Heart left ventricle (tissue), 16 donors: ENCODE data around the gene AKAP12. TPM values are rescaled to one million over a fixed set of nuclear protein-coding genes. Genes with fewer than 3 reads are reported as not detected.

Source experiments
- ATAC-seq, 4 donors: fragments of 200-7000 bp; cut with Tn5 transposase; one replicate each; pipeline ENCODE4 v1.9.1; 2020 to 2022; ENCODE audit warnings: moderate library complexity in 4 of 4, mild to moderate bottlenecking in 3 of 4, moderate number of reproducible peaks in 1 of 4
- DNase-seq, 5 donors: peaks; one replicate each; pipeline ENCODE4 v3.0.0-alpha.2; 2020
- H3K27ac ChIP-seq, 12 donors: fragments of 200-600 bp; sonication (generic) in 4 of 12; one replicate each; pipeline versions ENCODE4 v1.5.0 to v1.8.0; 2016 to 2022; ENCODE audit warnings: mild to moderate bottlenecking in 2 of 12
- H3K27me3 ChIP-seq, 9 donors: fragments of 200-600 bp; sonication (generic) in 2 of 9; one replicate each; pipeline versions ENCODE4 v1.5.1 to v1.8.0; 2016 to 2022; ENCODE audit warnings: mild to moderate bottlenecking in 3 of 9
- H3K36me3 ChIP-seq, 9 donors: fragments of 200-600 bp; sonication (generic) in 2 of 9; one replicate each; pipeline versions ENCODE4 v1.5.0 to v1.8.0; 2018 to 2022; ENCODE audit warnings: mild to moderate bottlenecking in 2 of 9
- H3K4me1 ChIP-seq, 12 donors: fragments of 200-600 bp; sonication (generic) in 4 of 12; one replicate each; pipeline versions ENCODE4 v1.5.0 to v1.8.0; 2016 to 2022; ENCODE audit warnings: mild to moderate bottlenecking in 3 of 12
- H3K4me3 ChIP-seq, 12 donors: fragments of 200-600 bp; sonication (generic) in 4 of 12; one replicate each; pipeline versions ENCODE4 v1.5.0 to v1.8.0; 2017 to 2022; ENCODE audit warnings: mild to moderate bottlenecking in 9 of 12, moderate library complexity in 4 of 12
- H3K9me3 ChIP-seq, 12 donors: fragments of 200-600 bp; sonication (generic) in 4 of 12; one replicate each; pipeline versions ENCODE4 v1.5.0 to v1.8.0; 2016 to 2022; ENCODE audit warnings: mild to moderate bottlenecking in 1 of 12
- POLR2A ChIP-seq, 2 donors: fragments of 450-650 bp; IDR thresholded peaks; one replicate each; pipeline ENCODE4 v1.6.1; 2017; ENCODE audit warnings: antibody characterized with exemption in 2 of 2, mild to moderate bottlenecking in 2 of 2, moderate library complexity in 2 of 2
- WGBS, 4 donors: extraction: QIAGEN DNeasy Blood & Tissue Kit in 2 of 4; methylation state at CpG; one replicate each; pipeline versions ENCODE4 v1.1.5 to v1.1.7; 2013 to 2018; 5-methylcytosine and 5-hydroxymethylcytosine counted together
- intact Hi-C, 10 donors: fragments of 100-400 bp; cut with DNase I; formaldehyde crosslinking; loops; one replicate each; pipeline versions ENCODE4 v1.11.1 to v1.14.2; 2022
- polyA plus RNA-seq, 2 donors: library from polyadenylated mRNA; stranded (reverse); fragments of 200-250 nt; gene quantifications; one replicate each; pipeline ENCODE4 v1.2.3, GENCODE V29; 2013
- total RNA-seq, 9 donors: library from RNA; depleted of rRNA in 2 of 9; stranded (reverse); fragments of >200 nt in 2 of 9; fragmentation: NEBNext Ultra II Directional in 3 of 9; extraction: Animal tissue kit (Norgen Biotek cat#: 25700) in 3 of 9; gene quantifications; one replicate each; pipeline versions ENCODE4 v1.1.0 to v1.2.4, GENCODE V29; 2016 to 2023
- TF ChIP-seq, protein P1 (sequence below), 12 donors: fragments of 200-600 bp; sonication (generic) in 4 of 12; IDR thresholded peaks; one replicate each; pipeline versions ENCODE4 v1.5.0 to v1.8.0; 2018 to 2022; ENCODE audit warnings: antibody characterized with exemption in 12 of 12, mild to moderate bottlenecking in 5 of 12
- donor health status: ischemic (EF 13 %, LVEDD 7.1; RV severe dilation, severe dysfunction).
- donor health status: healthy with polysubstance abuse.
- donor health status: DM: no; HTN: yes; CAD: no.
- donor health status: DM: no; HTN: no; CAD: no.
- donor health status: ischemic (EF 25% LVEDD 6.9; RV normal size, moderate dysfunction).
- donor health status: ischemic (EF 25% LVEDD 5.7; RV mildly dilated, moderate dysfunction).
- donor health status: healthy.
- donor health status: DM: yes; HTN: yes; CAD: no.
- donor health status: ischemic (EF 35%, LVEDD 5.7; RV mildly dilated, moderate dysfunction).
- donor health status: nonischemic (EF 11% LVEDD 7.7; RV severe dilation, severe dysfunction).
- donor health status: DM: yes; HTN: yes; CAD: no.
- donor health status: PGD.
- donor health status: ischemic (EF 29% LVEDD 5.4; RV normal size, mild dysfunction).
- donor health status: nonischemic (EF 23%, LVEDD 6.1; RV moderate dilation, normal function).

Gene AKAP12
- total and polyA plus RNA-seq, 11 donors, result 3.7 to 33.5 (median 13.8) TPM

DNA sequence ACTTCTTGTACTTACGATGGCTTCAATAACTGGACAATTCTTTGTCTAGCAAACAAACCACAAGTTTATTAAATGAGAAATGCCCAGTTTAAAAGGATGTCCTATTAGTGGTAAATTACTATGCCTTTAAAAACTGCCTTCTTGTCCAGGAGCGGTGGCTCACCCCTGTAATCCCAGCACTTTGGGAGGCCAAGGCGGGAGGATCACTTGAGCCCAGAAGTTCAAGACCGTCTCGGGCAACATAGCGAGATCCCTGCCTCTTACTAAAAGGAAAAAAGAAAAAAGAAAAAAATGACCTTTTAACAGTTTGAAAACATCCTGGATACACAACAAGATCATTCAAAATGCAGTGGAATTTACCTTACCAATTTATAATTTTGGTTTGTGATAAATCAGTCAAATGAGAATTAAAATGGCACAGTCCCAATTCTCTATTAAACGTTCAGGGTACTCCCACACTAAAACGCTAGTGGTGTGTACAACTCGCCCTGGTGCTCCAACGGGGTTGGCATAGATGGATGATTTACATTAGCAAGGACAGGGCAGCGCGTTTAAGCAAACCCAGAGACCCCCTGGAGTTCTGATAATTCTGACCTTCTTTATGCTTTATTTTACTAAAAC is 149.3 kb downstream of the AKAP12 start:
- WGBS, 4 donors, result 28 to 32% (median 31%) methylated on average over 12 of the region's 12 CpGs

DNA sequence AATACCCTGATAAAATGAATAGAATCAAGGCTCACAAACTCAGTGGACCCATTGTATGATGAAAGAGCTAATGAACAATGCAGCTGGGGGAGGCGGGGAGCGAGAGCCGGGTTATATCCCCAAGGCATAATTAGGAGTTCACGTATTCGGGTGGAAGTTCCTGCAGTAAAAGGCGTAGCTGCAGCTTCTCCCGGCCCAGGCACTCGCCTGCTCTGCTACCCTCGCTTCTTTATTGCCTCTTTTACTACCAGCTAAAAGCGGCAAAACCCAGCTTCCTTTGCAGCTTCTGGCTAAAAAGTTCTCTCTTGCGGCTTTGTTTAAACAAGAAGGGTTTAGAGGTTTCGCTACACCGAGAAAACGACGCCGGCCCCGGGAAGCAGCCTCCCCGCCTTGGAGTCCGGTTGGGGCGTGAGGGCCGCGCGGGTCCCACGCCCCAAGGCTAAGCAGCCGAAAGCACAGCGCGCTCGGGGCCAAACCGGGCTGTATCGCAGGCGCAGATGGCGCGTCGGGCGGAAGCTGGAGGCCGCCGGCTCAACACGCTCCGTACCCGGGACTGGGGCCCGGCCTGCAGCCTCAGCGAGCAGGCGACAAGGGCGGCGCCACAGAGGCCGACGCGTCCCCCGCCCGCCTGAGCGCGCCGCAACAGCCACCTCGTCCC is 150.0 kb downstream of the AKAP12 start:
- Histone ChIP-seq H3K36me3 (peaks cover 0 to 4% (median 0%) of the 10 kb centered on the region in 9 donors), H3K27ac (peak overlapping the region; percentile 96 to 100 (median 99)), H3K4me1 (peaks cover 12 to 57% (median 41%) of the 10 kb centered on the region in 12 donors), H3K27me3 (no peaks in the 10 kb centered on the region), H3K4me3 (peak overlapping the region; percentile 53 to 100 (median 94)), H3K9me3 (no peaks in the 10 kb centered on the region)
- peak; percentile 71 to 81 (median 80) for DNase-seq
- TF ChIP-seq POLR2A (IDR thresholded peaks at IDR 0.05), result peak in 1 of 2 donors; percentile 78
- TF ChIP-seq, protein P1, sequence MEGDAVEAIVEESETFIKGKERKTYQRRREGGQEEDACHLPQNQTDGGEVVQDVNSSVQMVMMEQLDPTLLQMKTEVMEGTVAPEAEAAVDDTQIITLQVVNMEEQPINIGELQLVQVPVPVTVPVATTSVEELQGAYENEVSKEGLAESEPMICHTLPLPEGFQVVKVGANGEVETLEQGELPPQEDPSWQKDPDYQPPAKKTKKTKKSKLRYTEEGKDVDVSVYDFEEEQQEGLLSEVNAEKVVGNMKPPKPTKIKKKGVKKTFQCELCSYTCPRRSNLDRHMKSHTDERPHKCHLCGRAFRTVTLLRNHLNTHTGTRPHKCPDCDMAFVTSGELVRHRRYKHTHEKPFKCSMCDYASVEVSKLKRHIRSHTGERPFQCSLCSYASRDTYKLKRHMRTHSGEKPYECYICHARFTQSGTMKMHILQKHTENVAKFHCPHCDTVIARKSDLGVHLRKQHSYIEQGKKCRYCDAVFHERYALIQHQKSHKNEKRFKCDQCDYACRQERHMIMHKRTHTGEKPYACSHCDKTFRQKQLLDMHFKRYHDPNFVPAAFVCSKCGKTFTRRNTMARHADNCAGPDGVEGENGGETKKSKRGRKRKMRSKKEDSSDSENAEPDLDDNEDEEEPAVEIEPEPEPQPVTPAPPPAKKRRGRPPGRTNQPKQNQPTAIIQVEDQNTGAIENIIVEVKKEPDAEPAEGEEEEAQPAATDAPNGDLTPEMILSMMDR (IDR thresholded peaks at IDR 0.05), result peak in 1 of 12 donors; percentile 5
- WGBS, 4 donors, result 0% methylated on average over 19 to 54 of the region's 54 CpGs
- intact Hi-C loops, result loop anchor here in 9 of 10 donors (1.0 to 10.0 kb wide), 8 partner anchors 48 to 1593 kb away; partner anchors contain the start of genes RMND1 (in 6 of the 9) and FBXO5 (in 1 of the 9)
- ATAC-seq, result peak in 3 of 4 donors; percentile 8 to 52 (median 27)

More for the DNA sequence above, 149.3 kb downstream of the AKAP12 start:
- DNase-seq (no peak), ATAC-seq (peak in 1 of 4 donors; percentile 1)
- Histone ChIP-seq H3K36me3 (peaks cover 0 to 5% (median 0%) of the 10 kb centered on the region in 9 donors), H3K4me3 (peak overlapping the region; percentile 53 to 100 (median 94)), H3K27ac (peak overlapping the region; percentile 96 to 100 (median 99)), H3K9me3 (no peaks in the 10 kb centered on the region), H3K27me3 (no peaks in the 10 kb centered on the region), H3K4me1 (peaks cover 12 to 53% (median 42%) of the 10 kb centered on the region in 12 donors)
- TF ChIP-seq POLR2A (IDR thresholded peaks at IDR 0.05), result no peak
- TF ChIP-seq, protein P1 (IDR thresholded peaks at IDR 0.05), result no peak
- intact Hi-C loops, result no loop called here

DNA sequence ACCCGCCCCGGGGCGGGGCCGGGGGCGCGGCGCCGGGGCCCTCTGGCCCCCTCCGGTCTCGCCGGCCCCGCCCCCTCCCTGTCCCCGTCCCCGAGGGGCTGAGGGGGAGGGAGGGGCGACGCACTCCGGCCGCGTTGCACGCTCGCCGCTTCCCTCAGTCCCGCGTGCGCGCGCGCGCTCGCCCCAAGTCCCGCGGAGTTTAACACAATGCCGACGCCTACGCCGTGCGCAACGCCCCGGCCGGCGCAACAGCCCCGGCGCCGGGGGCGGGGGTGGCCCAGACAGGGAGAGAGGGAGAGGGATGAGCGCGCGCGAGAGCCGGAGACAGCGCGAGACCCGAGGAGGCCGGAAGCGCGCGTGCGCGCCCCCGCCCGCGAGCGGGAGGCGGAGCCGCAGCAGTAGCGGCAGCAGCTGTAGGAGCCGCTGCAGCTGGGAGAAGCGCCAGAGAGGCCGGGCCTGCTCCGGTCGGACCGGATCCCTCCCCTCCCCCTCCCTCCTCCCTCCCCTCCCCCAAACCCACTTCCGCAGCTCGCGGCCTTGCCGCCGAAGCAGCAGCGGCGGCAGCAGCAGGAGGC is 150.6 kb downstream of the AKAP12 start:
- H3K4me1 ChIP-seq, result peaks cover 12 to 57% (median 41%) of the 10 kb centered on the region in 12 donors
- intact Hi-C loops, result loop anchor here in 9 of 10 donors (1.0 to 10.0 kb wide), 8 partner anchors 47 to 1592 kb away; partner anchors contain the start of genes RMND1 (in 6 of the 9) and FBXO5 (in 1 of the 9)
- ATAC-seq, result peak; percentile 89 to 94 (median 91)

More for the DNA sequence above, 150.6 kb downstream of the AKAP12 start:
- H3K9me3 ChIP-seq, result no peaks in the 10 kb centered on the region
- 0 to 1% (median 1%) methylated on average over 6 to 79 of the region's 79 CpGs for WGBS, 4 donors
- peaks cover 0 to 4% (median 0%) of the 10 kb centered on the region in 9 donors for H3K36me3 ChIP-seq
- no peaks in the 10 kb centered on the region for H3K27me3 ChIP-seq
- H3K27ac ChIP-seq, result peak overlapping the region; percentile 96 to 100 (median 99)
- peak in 1 of 2 donors; percentile 13 for TF ChIP-seq POLR2A (IDR thresholded peaks at IDR 0.05)
- TF ChIP-seq, protein P1 (IDR thresholded peaks at IDR 0.05), result peak in 1 of 12 donors; percentile 20
- DNase-seq, result peak; percentile 97 to 99 (median 98)
- H3K4me3 ChIP-seq, result peak overlapping the region; percentile 71 to 100 (median 94)
